HG02943 (cell line): Measurements from ENCODE around the gene SUZ12.
A peak's percentile ranks its signal among the peaks of the same experiment; 100 is the strongest.
"Not testable (repeated sequence)": the region's sequence is repeated elsewhere in the genome, so short reads cannot be mapped to it uniquely, and the experiment has no call there.

Experiments used
- ATAC-seq: cut with Tn5 transposase; IDR thresholded peaks from one replicate; pipeline ENCODE4 v1.9.1; 2021; ENCODE audit warnings: mild to moderate bottlenecking, low read depth, moderate library complexity; ENCODE audit not compliant: unreplicated experiment

Gene SUZ12

GRCh38 chr17:31942396-31942795, 5.6 kb downstream of the SUZ12 start:
- ATAC-seq, result not testable (repeated sequence)

- ATAC-seq, result not testable (repeated sequence)
Observed at GRCh38 chr17:31951953-31952352, 15.1 kb downstream of the SUZ12 start.

DNA sequence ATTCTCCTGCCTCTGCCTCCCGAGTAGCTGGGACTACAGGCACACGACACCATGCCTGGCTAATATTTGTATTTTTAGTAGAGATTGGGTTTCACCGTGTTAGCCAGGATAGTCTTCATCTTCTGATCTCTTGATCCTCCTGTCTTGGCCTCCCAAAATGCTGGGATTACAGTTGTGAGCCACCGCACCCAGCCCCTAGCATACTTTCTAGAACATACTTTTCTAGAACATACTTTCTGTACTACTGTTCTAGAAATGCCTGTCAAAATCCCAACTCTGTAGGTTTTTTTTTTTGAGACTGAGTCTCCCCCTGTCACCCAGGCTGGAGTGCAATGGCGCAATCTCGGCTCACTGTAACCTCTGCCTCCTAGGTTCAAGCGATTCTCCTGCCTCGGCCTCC, 27.3 kb downstream of the SUZ12 start:
- ATAC-seq, result not testable (repeated sequence)

GRCh38 chr17:31967648-31968047, 30.8 kb downstream of the SUZ12 start:
- no peak for ATAC-seq

GRCh38 chr17:31970416-31970815, 33.6 kb downstream of the SUZ12 start:
- ATAC-seq, result not testable (repeated sequence)

GRCh38 chr17:31974269-31975071, 37.7 kb downstream of the SUZ12 start:
- ATAC-seq, result not testable (repeated sequence)

DNA sequence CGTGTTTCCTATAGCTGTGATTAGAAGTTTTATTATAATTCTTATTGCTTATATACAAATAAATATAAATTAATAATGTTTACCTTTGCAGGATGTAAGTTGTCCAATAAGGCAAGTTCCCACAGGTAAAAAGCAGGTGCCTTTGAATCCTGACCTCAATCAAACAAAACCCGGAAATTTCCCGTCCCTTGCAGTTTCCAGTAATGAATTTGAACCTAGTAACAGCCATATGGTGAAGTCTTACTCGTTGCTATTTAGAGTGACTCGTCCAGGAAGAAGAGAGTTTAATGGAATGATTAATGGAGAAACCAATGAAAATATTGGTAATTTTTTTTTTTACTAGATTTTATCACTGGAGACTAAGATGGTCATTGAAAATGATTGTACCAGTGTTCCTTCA, 38.6 kb downstream of the SUZ12 start:
- not testable (repeated sequence) for ATAC-seq

DNA sequence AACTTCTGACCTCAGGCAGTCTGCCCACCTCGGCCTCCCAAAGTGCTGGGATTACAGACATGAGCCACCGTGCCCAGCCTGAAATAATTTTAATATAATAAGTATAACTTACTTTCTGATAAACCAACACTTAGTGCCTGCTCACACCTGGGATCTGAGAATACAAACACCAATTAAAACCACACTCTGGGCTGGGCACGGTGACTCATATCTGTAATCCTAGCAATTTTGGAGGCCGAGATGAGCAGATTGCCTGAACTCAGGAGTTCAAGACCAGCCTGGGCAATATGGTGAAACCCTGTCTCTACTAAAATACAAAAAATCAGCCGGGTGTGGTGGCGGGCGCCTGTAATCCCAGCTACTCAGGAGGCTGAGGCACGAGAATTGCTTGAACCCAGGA, 55.0 kb downstream of the SUZ12 start:
- not testable (repeated sequence) for ATAC-seq

DNA sequence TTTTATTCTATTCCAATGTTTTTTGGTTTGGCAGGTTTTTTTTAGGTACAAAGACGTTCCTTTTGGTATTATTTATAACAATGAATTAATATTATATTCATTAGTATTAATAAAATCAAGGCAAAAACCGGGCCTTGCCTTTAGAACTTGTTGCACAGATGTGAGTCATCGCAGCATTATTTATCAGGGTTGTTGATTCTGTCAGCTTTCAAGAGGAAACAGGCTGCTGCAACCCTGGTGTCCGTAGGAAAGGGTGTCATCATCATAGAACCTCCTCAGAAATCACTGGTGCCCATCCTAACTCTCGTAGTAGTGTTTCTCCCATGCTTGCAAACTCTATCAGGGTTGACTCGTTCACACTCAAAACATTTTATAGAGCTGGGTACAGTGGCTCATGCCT, 60.2 kb downstream of the SUZ12 start:
- no peak for ATAC-seq

DNA sequence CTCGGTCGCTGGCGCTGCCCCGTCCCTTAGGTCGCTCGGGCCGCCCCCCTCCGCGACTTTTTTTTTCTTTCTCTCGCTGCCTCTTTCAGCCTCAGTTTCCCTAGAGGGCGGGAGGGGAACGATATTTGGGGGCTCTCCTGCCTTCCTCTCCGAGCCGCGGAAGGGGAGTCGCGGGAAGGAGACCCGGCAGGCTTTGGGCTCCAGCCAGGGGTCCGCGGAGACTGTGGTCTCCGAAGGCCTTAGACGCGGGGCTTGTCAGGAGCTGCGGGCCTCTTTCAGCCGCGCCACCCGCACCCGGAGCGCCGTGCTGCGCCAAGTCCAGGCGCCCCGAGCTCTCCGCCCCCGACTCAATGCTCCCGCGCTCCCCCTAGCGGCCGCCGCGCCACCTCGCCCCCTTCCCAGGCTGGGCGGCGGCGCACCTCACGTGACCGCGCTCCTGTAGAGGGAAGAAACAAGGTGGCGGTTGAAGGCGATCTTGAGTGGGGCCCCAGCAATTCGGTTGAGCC, 70.2 kb downstream of the SUZ12 start, which contains the start of gene LRRC37B:
TSS of gene LRRC37B (plus strand) at position 427 of the 506 bp plus-strand sequence. CDS start 14,010 bp downstream, outside the sequence.
- ATAC-seq, result peak; percentile 68

- ATAC-seq, result peak; percentile 48
Observed at GRCh38 chr17:32007463-32008298, 70.9 kb downstream of the SUZ12 start.

GRCh38 chr17:32009262-32009542, 72.4 kb downstream of the SUZ12 start:
- ATAC-seq, result no peak

- no peak for ATAC-seq
Observed at GRCh38 chr17:32010114-32010513, 73.3 kb downstream of the SUZ12 start.

GRCh38 chr17:32015245-32016013, 78.6 kb downstream of the SUZ12 start:
- ATAC-seq, result no peak

DNA sequence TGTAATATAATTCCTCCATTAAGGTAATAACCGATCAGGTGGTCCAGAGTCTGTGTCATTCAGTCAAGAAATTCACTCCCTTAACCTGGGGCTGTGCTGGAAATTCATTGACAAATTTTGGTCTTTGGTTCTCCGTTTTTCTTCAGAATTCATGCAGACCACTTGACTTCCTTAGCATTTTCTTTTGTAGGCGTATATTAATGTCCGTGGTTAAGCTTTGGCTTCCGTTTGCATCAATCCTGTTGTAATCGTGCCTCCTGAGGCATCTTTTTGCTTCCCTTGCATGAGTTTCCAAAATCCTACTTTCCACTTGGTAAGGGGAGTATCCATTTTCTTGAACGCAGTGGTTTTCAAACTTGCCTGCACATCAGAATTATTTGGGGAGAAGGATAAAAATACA, 79.4 kb downstream of the SUZ12 start:
- ATAC-seq, result no peak

- ATAC-seq, result no peak
Observed at GRCh38 chr17:32019228-32019627, 82.4 kb downstream of the SUZ12 start.

DNA sequence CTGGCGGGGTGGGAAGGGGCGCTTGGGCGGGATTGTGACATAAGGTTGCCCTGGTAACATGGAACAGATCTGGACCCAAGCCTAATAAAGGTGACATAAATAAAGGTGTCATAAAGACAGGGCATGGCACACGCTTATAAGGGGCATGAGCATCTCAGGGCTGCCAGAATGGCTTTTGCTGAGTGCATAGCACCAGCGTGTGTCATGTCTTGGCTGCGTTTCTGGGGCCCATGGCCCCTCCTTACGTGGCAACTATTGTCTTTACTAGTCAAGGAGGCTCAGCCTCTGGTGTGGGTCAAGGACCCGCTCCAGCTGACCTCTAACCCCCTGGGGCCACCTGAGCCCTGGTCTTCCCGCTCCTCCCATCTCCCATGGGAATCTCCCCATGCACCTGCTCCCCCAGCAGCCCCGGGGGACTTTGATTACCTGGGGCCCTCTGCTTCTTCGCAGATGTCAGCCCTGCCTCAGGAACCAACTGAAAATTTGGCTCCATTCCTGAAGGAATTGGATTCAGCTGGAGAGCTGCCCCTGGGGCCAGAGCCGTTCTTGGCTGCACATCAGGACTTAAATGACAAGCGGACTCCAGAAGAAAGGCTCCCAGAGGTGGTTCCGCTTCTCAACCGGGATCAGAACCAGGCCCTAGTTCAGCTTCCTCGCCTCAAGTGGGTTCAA, 84.3 kb downstream of the SUZ12 start:
- no peak for ATAC-seq

DNA sequence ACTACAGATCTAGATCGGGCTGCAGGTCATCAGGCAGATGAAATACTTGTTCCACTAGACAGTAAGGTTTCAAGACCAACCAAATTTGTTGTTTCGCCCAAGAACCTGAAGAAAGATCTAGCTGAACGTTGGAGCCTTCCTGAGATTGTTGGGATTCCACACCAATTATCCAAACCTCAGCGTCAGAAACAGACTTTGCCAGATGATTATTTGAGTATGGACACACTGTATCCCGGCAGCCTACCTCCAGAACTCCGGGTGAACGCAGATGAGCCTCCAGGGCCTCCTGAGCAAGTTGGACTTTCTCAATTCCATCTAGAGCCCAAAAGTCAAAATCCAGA, 84.8 kb downstream of the SUZ12 start:
- ATAC-seq, result no peak

- not testable (repeated sequence) for ATAC-seq
Observed at GRCh38 chr17:32022554-32022953, 85.7 kb downstream of the SUZ12 start.

- not testable (repeated sequence) for ATAC-seq
Observed at GRCh38 chr17:32027271-32027670, 90.5 kb downstream of the SUZ12 start.
